HCT116 (cell line): ENCODE results near the gene TBC1D12.

ENCODE experiments used
- POLR2A ChIP-seq: IDR thresholded peaks from 2 replicates; pipeline ENCODE4 v1.7.0; 2011; ENCODE audit warnings: borderline replicate concordance; ENCODE audit not compliant: insufficient read depth, insufficient read length; ENCODE audit errors: extremely low read depth
- TF ChIP-seq, protein P1 (sequence below), 3 experiments: fragments of 200-600 bp in 1 of 3; sonication (generic) in 1 of 3; IDR thresholded peaks in 2 of 3; conservative IDR thresholded peaks in 1 of 3; 2 replicates each; pipeline ENCODE4 v1.5.1; 2012 to 2017; ENCODE audit warnings: low read depth in 2 of 3, low read length in 2 of 3, antibody characterized with exemption in 1 of 3, borderline replicate concordance in 1 of 3, control low read depth in 1 of 3, mild to moderate bottlenecking in 1 of 3, mixed read lengths in 1 of 3, mixed run types in 1 of 3, moderate library complexity in 1 of 3; ENCODE audit not compliant: insufficient read depth in 1 of 3

DNA sequence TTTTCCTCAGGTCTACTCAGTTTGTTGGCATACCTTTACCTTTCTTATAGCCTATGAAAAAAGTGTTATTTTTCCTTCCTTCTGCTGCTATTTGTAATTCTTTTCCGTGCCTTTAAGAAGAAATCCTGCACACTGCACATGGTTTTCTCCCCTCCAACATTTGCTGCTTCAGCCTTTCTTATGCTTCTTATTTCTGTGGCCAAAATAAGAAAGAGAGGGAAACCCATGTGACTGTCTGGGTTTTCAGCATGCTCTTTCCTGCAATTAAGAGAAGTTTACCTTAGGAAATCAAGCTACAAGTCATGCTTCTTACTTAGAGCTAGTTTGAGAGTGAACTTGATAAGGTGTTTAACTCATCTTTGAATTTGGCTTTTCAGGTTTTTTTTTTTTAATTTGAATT lies 11.0 kb downstream of the TBC1D12 start:
- TF ChIP-seq, protein P1, sequence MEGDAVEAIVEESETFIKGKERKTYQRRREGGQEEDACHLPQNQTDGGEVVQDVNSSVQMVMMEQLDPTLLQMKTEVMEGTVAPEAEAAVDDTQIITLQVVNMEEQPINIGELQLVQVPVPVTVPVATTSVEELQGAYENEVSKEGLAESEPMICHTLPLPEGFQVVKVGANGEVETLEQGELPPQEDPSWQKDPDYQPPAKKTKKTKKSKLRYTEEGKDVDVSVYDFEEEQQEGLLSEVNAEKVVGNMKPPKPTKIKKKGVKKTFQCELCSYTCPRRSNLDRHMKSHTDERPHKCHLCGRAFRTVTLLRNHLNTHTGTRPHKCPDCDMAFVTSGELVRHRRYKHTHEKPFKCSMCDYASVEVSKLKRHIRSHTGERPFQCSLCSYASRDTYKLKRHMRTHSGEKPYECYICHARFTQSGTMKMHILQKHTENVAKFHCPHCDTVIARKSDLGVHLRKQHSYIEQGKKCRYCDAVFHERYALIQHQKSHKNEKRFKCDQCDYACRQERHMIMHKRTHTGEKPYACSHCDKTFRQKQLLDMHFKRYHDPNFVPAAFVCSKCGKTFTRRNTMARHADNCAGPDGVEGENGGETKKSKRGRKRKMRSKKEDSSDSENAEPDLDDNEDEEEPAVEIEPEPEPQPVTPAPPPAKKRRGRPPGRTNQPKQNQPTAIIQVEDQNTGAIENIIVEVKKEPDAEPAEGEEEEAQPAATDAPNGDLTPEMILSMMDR (IDR thresholded peaks at IDR 0.05 in 2 of 3, conservative IDR thresholded peaks at IDR 0.05 in 1 of 3; ENCODE audit: borderline replicate concordance in 1 of 3, insufficient read depth in 1 of 3, low read depth in 2 of 3, low read length in 2 of 3) = no peak
- TF ChIP-seq POLR2A = no peak
